ENCODE data around the gene DHX32. TPM values are rescaled to one million over a fixed set of nuclear protein-coding genes. Genes with fewer than 3 reads are reported as not detected.

DHX32 gene
- total RNA-seq, 1 donor from 2014 or later, result 31.9 TPM

DNA sequence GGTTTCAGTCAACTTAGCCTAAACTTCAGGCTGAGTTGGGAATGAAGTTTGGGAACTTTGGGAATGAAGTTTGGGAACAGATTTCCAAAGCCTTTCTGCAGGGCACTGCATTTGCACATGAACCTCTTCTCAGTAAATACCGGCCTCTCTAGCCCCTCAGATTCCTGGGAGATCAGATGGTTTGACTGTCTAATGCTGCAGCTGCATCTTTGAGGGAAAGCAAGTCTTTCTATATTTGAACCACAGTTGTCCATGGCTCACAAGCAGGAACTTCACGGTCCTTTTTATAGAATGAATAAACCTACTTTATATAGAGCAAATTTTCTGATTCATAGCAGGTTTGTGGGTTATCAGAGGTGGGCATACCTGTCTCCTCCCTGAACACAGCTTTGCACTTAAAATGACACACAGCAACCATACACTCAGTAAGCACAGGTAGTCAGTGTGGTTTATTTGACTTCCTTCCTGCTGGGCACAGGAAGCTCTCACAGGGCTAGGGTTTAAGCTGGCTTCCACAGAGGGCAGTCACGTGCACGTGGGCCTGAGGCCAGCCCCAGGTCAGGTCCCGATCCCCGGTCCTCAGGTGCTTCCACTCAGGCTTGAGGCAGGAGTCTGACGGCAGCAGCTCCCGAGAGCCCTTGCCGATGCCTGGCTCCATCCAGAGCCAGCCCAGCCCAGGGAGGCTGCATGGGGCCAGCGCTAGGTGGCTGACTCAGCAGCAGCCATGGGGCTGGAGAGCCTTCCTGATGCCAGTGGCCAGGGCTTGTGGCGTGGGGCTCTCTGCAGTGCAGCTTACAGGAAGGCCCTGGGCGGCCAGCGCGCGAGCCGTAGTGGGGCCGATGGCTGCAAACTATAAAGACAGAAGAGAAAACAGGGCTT is 92.7 kb downstream of the DHX32 start:
- peak in 1 of 2 donors; percentile 37 for ATAC-seq
- TF ChIP-seq, protein P1, sequence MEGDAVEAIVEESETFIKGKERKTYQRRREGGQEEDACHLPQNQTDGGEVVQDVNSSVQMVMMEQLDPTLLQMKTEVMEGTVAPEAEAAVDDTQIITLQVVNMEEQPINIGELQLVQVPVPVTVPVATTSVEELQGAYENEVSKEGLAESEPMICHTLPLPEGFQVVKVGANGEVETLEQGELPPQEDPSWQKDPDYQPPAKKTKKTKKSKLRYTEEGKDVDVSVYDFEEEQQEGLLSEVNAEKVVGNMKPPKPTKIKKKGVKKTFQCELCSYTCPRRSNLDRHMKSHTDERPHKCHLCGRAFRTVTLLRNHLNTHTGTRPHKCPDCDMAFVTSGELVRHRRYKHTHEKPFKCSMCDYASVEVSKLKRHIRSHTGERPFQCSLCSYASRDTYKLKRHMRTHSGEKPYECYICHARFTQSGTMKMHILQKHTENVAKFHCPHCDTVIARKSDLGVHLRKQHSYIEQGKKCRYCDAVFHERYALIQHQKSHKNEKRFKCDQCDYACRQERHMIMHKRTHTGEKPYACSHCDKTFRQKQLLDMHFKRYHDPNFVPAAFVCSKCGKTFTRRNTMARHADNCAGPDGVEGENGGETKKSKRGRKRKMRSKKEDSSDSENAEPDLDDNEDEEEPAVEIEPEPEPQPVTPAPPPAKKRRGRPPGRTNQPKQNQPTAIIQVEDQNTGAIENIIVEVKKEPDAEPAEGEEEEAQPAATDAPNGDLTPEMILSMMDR (IDR thresholded peaks at IDR 0.05), result no peak

More for the DNA sequence above, 92.7 kb downstream of the DHX32 start:
- no peak overlapping the region for H3K4me3 ChIP-seq
- H3K36me3 ChIP-seq, result peaks cover 43% of the 10 kb centered on the region
- intact Hi-C loops (cut with DNase I), result no loop called here
- no peaks in the 10 kb centered on the region for H3K4me1 ChIP-seq
- no peak for DNase-seq
- H3K27me3 ChIP-seq (ENCODE audit: low read depth), result no peaks in the 10 kb centered on the region
- H3K27ac ChIP-seq, result no peak overlapping the region
- H3K9me3 ChIP-seq, result no peaks in the 10 kb centered on the region

Small RNA genes within 50 kb of the gene (microRNA-seq; reads per million reads assigned to microRNA genes)
- gene MIR4484 (ENCODE audit: borderline number of aligned reads), result not detected

Other genes with a start within 250 kb of the DHX32 start
- not detected for gene TEX36, start 198.1 kb downstream of the DHX32 start, total RNA-seq
- gene EDRF1, start 161.6 kb downstream of the DHX32 start, total RNA-seq, result 18.1 TPM
- gene MMP21, start 105.5 kb downstream of the DHX32 start, total RNA-seq, result not detected
- 27.0 TPM for gene UROS, start 58.0 kb downstream of the DHX32 start, total RNA-seq
- 39.8 TPM for gene BCCIP, start 57.7 kb downstream of the DHX32 start, total RNA-seq
- 11.5 TPM for gene FANK1, start 15.3 kb upstream of the DHX32 start, total RNA-seq

Data from lower lobe of right lung (tissue), 2 donors.